HCT116 (cell line): ENCODE data around the gene PARP14. TPM values are rescaled to one million over a fixed set of nuclear protein-coding genes. Genes with fewer than 3 reads are reported as not detected.

ENCODE experiments used
- ATAC-seq: fragments of 200-7000 bp; cut with Tn5 transposase; 2 replicates; pipeline ENCODE4 v1.9.1; 2020; ENCODE audit warnings: mild to moderate bottlenecking, moderate library complexity
- BruUV-seq: library from RNA; stranded (reverse); fragments of 400-500 nt; replicated peaks from 2 replicates; lab custom pipeline; 2021; lab: Mats Ljungman, UMichigan
- CTCF ChIA-PET: fragments of 300-600 bp; sonication (Branson Sonifier 250); formaldehyde crosslinking; loops from one replicate; lab custom pipeline; 2021; ENCODE audit warnings: antibody characterized with exemption; lab: Charles Lee
- POLR2A ChIA-PET: fragments of 300-600, 350-600 bp; sonication (Branson Sonifier 250); formaldehyde crosslinking; loops from one replicate; lab custom pipeline; 2021; ENCODE audit warnings: antibody characterized with exemption; lab: Charles Lee
- RAD21 ChIA-PET, 2 experiments: fragments of 300-600 bp; sonication (Branson Sonifier 250); formaldehyde crosslinking; loops; one replicate each; lab custom pipeline; 2023; ENCODE audit warnings: low total read pairs in 2 of 2; ENCODE audit not compliant: uncharacterized antibody in 2 of 2, unreplicated experiment in 2 of 2, low non-redundant PET in 1 of 2; lab: Charles Lee
- DNase-seq: peaks from one replicate; pipeline ENCODE4 v3.0.0-alpha.2; 2010; ENCODE audit warnings: low read depth, low spot score
- H2AFZ ChIP-seq: fragments of 200-600 bp; shearing (Covaris generic), sonication (generic); 2 replicates; pipeline ENCODE4 v1.6.1; 2017; ENCODE audit warnings: low read depth, mixed run types, mixed read lengths, antibody characterized with exemption, low read length; ENCODE audit not compliant: poor library complexity, severe bottlenecking
- H3K27ac ChIP-seq: 2 replicates; pipeline ENCODE4 v1.5.1; 2012; ENCODE audit warnings: low read depth, low read length
- H3K27me3 ChIP-seq: fragments of 200-600 bp; sonication (generic); 2 replicates; pipeline ENCODE4 v1.6.1; 2016; ENCODE audit warnings: mixed run types, low read length, mixed read lengths; ENCODE audit not compliant: insufficient read depth
- H3K36me3 ChIP-seq, 2 experiments: fragments of 200-500 bp in 1 of 2; fragments of 200-600 bp in 1 of 2; sonication (Bioruptor generic) in 1 of 2; sonication (generic) in 1 of 2; 2 replicates each; pipeline versions ENCODE4 v1.5.1 to v1.6.1; 2014 to 2016; ENCODE audit warnings: low read length in 2 of 2, inconsistent platforms in 1 of 2, mixed read lengths in 1 of 2, mixed run types in 1 of 2; ENCODE audit not compliant: insufficient read depth in 2 of 2, control insufficient read depth in 1 of 2
- H3K4me1 ChIP-seq, 2 experiments: fragments of 200-600 bp in 1 of 2; sonication (generic) in 1 of 2; 2 replicates each; pipeline versions ENCODE4 v1.5.1 to v1.6.1; 2012 to 2017; ENCODE audit warnings: low read length in 2 of 2, inconsistent platforms in 1 of 2, mild to moderate bottlenecking in 1 of 2, mixed read lengths in 1 of 2, mixed run types in 1 of 2, moderate library complexity in 1 of 2; ENCODE audit not compliant: insufficient read depth in 2 of 2, control insufficient read depth in 1 of 2
- H3K4me2 ChIP-seq: fragments of 200-600 bp; sonication (generic); 2 replicates; pipeline ENCODE4 v1.6.1; 2017; ENCODE audit warnings: mixed run types, low read length, mixed read lengths
- H3K4me3 ChIP-seq, 2 experiments: fragments of 200-600 bp in 1 of 2; sonication (generic) in 1 of 2; replicated peaks in 1 of 2; 2 replicates each; pipeline ENCODE4 v1.5.1; 2011 to 2016; ENCODE audit warnings: low read length in 2 of 2, control low read depth in 1 of 2, low read depth in 1 of 2, mild to moderate bottlenecking in 1 of 2, mixed read lengths in 1 of 2, mixed run types in 1 of 2
- H3K79me2 ChIP-seq: fragments of 200-600 bp; sonication (generic); 2 replicates; pipeline ENCODE4 v1.6.1; 2017; ENCODE audit warnings: mild to moderate bottlenecking, mixed run types, low read length, moderate library complexity, mixed read lengths; ENCODE audit not compliant: insufficient read depth
- H3K9ac ChIP-seq: fragments of 200-600 bp; sonication (generic); 2 replicates; pipeline ENCODE4 v1.6.1; 2016; ENCODE audit warnings: low read length, mixed read lengths
- H3K9me2 ChIP-seq: fragments of 200-600 bp; sonication (generic), shearing (Covaris generic); 2 replicates; pipeline ENCODE4 v1.6.1; 2017; ENCODE audit warnings: mixed run types, mild to moderate bottlenecking, moderate library complexity; ENCODE audit not compliant: insufficient read depth
- H3K9me3 ChIP-seq, 2 experiments: fragments of 200-500 bp in 1 of 2; fragments of 200-600 bp in 1 of 2; sonication (Bioruptor generic) in 1 of 2; sonication (generic) in 1 of 2; 2 replicates each; pipeline ENCODE4 v1.6.1; 2014 to 2017; ENCODE audit warnings: low read length in 2 of 2, mixed read lengths in 2 of 2, inconsistent platforms in 1 of 2, low read depth in 1 of 2, mild to moderate bottlenecking in 1 of 2, mixed run types in 1 of 2, moderate library complexity in 1 of 2; ENCODE audit not compliant: control insufficient read depth in 1 of 2, insufficient read depth in 1 of 2
- H4K20me1 ChIP-seq: fragments of 200-600 bp; sonication (generic), shearing (Covaris generic); 2 replicates; pipeline ENCODE4 v1.6.1; 2017; ENCODE audit warnings: mixed run types, mild to moderate bottlenecking, moderate library complexity; ENCODE audit not compliant: insufficient read depth
- ATF3 ChIP-seq: IDR thresholded peaks from 2 replicates; pipeline ENCODE4 v1.6.1; 2012
- CBX3 ChIP-seq: IDR thresholded peaks from 2 replicates; pipeline ENCODE4 v1.6.1; 2012; ENCODE audit warnings: low read depth
- CEBPB ChIP-seq: IDR thresholded peaks from 2 replicates; pipeline ENCODE4 v1.6.1; 2012; ENCODE audit warnings: low read depth
- CTCF ChIP-seq, 3 experiments: fragments of 200-600 bp in 1 of 3; sonication (generic) in 1 of 3; IDR thresholded peaks in 2 of 3; conservative IDR thresholded peaks in 1 of 3; 2 replicates each; pipeline ENCODE4 v1.5.1; 2012 to 2017; ENCODE audit warnings: low read depth in 2 of 3, low read length in 2 of 3, antibody characterized with exemption in 1 of 3, borderline replicate concordance in 1 of 3, control low read depth in 1 of 3, mild to moderate bottlenecking in 1 of 3, mixed read lengths in 1 of 3, mixed run types in 1 of 3, moderate library complexity in 1 of 3; ENCODE audit not compliant: insufficient read depth in 1 of 3
- EGR1 ChIP-seq: IDR thresholded peaks from 2 replicates; pipeline ENCODE4 v1.6.1; 2012; ENCODE audit warnings: low read depth
- ELF1 ChIP-seq: IDR thresholded peaks from 2 replicates; pipeline ENCODE4 v1.6.1; 2012; ENCODE audit warnings: low read depth, borderline replicate concordance
- EZH2phosphoT487 ChIP-seq: fragments of 200-600 bp; IDR thresholded peaks from 2 replicates; pipeline ENCODE4 v1.6.1; 2018; ENCODE audit warnings: antibody characterized with exemption, borderline replicate concordance
- FOSL1 ChIP-seq: IDR thresholded peaks from 2 replicates; pipeline ENCODE4 v1.6.1; 2012; ENCODE audit warnings: low read depth
- JUND ChIP-seq: IDR thresholded peaks from 2 replicates; pipeline ENCODE4 v1.6.1; 2012
- POLR2A ChIP-seq: IDR thresholded peaks from 2 replicates; pipeline ENCODE4 v1.7.0; 2011; ENCODE audit warnings: borderline replicate concordance; ENCODE audit not compliant: insufficient read depth, insufficient read length; ENCODE audit errors: extremely low read depth
- POLR2AphosphoS5 ChIP-seq: IDR thresholded peaks from 2 replicates; pipeline ENCODE4 v1.6.1; 2011; ENCODE audit warnings: mild to moderate bottlenecking, low read depth, low read length, moderate library complexity
- RAD21 ChIP-seq: IDR thresholded peaks from 2 replicates; pipeline ENCODE4 v1.6.1; 2012; ENCODE audit warnings: low read depth, mild to moderate bottlenecking
- SIN3A ChIP-seq: IDR thresholded peaks from 2 replicates; pipeline ENCODE4 v1.6.1; 2012; ENCODE audit warnings: low read depth
- SRF ChIP-seq: IDR thresholded peaks from 2 replicates; pipeline ENCODE4 v1.6.1; 2012; ENCODE audit warnings: low read depth
- TCF7L2 ChIP-seq: IDR thresholded peaks from 2 replicates; pipeline ENCODE4 v1.7.0; 2011; ENCODE audit warnings: borderline replicate concordance, inconsistent platforms; ENCODE audit not compliant: insufficient read depth, insufficient read length; ENCODE audit errors: extremely low read depth
- YY1 ChIP-seq: IDR thresholded peaks from 2 replicates; pipeline ENCODE4 v1.6.1; 2011; ENCODE audit warnings: low read length, low read depth, moderate library complexity, mild to moderate bottlenecking; ENCODE audit not compliant: insufficient replicate concordance; ENCODE audit errors: extremely low read depth
- ZBTB33 ChIP-seq: IDR thresholded peaks from 2 replicates; pipeline ENCODE4 v1.6.1; 2011; ENCODE audit warnings: mild to moderate bottlenecking, low read length, moderate library complexity; ENCODE audit not compliant: insufficient replicate concordance; ENCODE audit errors: extremely low read depth
- ZFX ChIP-seq: fragments of 450-650 bp; IDR thresholded peaks from 2 replicates; pipeline ENCODE4 v1.6.1; 2017
- ZNF274 ChIP-seq: fragments of 200-500 bp; sonication (Bioruptor generic); IDR thresholded peaks from 2 replicates; pipeline ENCODE4 v1.6.1; 2014; ENCODE audit warnings: mild to moderate bottlenecking, low read depth, low read length, inconsistent platforms
- intact Hi-C: fragments of 100-400 bp; cut with micrococcal nuclease; formaldehyde crosslinking; loops from 2 replicates; pipeline ENCODE4 v1.10.0; 2022
- total RNA-seq: library from RNA; stranded (reverse); gene quantifications from one replicate; pipeline ENCODE4 v1.2.1, GENCODE V29; 2021; ENCODE audit not compliant: unreplicated experiment
- TF ChIP-seq, protein P1 (sequence below): IDR thresholded peaks from 2 replicates; pipeline ENCODE4 v1.6.1; 2012

The PARP14 gene
- total RNA-seq, 1 experiment from 2014 or later, result 12.2 TPM

DNA sequence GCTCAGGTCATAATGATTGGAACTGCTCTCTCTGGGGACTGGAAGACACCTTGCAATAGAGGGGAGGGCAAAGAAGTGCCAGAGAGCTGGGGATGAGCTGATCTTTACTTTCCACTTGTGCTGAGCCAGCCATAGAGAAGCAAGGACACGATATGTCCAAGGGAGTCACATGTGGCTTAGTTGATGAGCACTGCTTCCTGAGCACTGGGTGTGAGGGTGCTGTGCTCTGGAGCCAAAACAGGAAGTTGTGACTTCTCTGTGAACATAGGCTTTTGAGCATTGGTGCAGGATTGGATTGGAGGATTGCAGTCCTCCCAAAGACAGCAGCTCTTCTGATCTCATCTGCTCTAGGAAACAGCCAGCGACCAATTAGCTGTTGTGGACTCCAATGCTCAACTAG is 6.7 kb downstream of the PARP14 start:
- intact Hi-C loops, result no loop called here
- ChIA-PET POLR2A (no interaction called here), RAD21 (no interaction called here), CTCF (interaction anchor here (1.5 kb wide), 1 partner anchor 8 kb away, joined by 6 read pairs; no protein-coding TSS in a partner anchor)
- Histone ChIP-seq H3K36me3 (peaks cover 0 to 11% of the 10 kb centered on the region in 2 experiments; a peak in 1 of 4 replicates), H2AFZ (no peak overlapping the region), H3K4me3 (no peak overlapping the region), H3K79me2 (no peaks in the 10 kb centered on the region), H3K27me3 (no peaks in the 10 kb centered on the region), H4K20me1 (no peaks in the 10 kb centered on the region), H3K9ac (no peak overlapping the region), H3K9me3 (no peaks in the 10 kb centered on the region), H3K9me2 (no peaks in the 10 kb centered on the region), H3K4me1 (no peaks in the 10 kb centered on the region), H3K27ac (no peak overlapping the region), H3K4me2 (no peak overlapping the region)
- ATAC-seq, result no peak
- BruUV-seq, result no TSS peak
- DNase-seq, result no peak
- TF ChIP-seq ZFX (no peak), TCF7L2 (no peak), POLR2A (no peak), CEBPB (no peak), JUND (no peak), EZH2phosphoT487 (no peak), ZBTB33 (no peak), RAD21 (no peak), ATF3 (no peak), POLR2AphosphoS5 (no peak), SIN3A (no peak), EGR1 (no peak), CBX3 (no peak), SRF (no peak), FOSL1 (no peak), YY1 (no peak), ZNF274 (no peak), ELF1 (no peak), CTCF (IDR thresholded peaks at IDR 0.05 in 2 of 3, conservative IDR thresholded peaks at IDR 0.05 in 1 of 3; ENCODE audit: borderline replicate concordance in 1 of 3, insufficient read depth in 1 of 3, low read depth in 2 of 3, low read length in 2 of 3) (no peak)
- TF ChIP-seq, protein P1, sequence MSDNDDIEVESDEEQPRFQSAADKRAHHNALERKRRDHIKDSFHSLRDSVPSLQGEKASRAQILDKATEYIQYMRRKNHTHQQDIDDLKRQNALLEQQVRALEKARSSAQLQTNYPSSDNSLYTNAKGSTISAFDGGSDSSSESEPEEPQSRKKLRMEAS, result no peak
